GM20431 (cell line): ENCODE results near the gene FHIT.

Source experiments
- in situ Hi-C: fragments of 300-500 bp; cut with MseI, MboI; formaldehyde crosslinking; loops from one replicate; pipeline ENCODE4 v1.15.0; 2020; ENCODE audit warnings: low sequenced_read_pairs; ENCODE audit not compliant: unreplicated experiment

The FHIT gene

DNA sequence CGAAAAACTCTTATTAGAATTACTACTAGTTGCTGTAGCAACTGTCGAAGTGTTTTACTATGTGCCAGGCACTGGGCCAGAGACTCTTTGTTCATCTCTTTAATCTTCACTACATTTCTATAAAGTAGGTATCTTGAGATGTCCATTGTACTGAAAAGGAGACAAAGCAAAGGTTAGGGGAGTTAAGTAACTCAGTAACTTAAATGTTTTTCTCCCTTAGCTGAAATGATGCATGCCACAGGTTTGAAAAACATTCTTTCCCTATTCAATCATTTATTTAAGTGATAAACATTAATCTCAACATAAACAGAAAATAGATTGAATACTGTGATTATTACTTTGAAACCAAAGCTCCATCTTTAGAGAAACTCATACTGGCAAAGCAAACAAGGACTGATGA lies 776.2 kb downstream of the FHIT start:
- in situ Hi-C loops = no loop called here

DNA sequence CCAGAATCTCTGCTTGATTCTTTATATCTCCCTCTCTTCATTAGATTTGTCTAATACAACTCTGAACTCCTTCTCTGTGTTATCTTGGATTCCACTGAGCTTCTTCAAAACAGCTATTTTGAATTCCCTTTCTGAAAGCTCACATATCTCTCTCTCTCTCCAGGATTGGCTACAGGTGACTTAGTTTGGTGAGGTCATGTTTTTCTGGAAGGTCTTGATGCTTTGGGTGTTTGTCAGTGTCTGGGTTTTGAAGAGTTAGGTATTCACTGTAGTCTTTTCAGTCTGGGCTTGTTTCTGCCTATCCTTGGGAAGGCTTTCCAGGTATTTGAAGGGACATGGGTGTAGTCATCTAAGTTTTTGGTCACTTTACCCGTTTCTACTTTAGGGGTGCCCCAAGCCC lies 781.8 kb downstream of the FHIT start:
- in situ Hi-C loops = no loop called here

DNA sequence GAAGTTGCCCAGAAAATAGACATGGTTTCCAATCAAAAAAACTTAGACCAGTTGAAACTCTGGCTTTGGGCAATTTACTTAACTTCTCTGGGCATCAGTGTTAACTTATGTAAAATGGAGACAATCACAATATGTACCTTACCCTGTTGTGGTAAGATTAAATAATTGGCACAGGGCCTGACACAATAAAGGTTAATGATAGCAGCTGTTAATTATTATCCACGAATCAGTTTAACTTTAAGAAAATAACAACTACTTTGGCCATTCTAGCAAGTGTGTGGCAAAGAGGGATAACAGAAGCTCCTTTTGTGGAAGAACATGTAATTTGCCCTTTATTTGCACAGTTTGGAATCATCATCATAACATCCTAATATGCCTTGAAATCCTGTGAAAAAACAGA lies 787.6 kb downstream of the FHIT start:
- in situ Hi-C loops = no loop called here

DNA sequence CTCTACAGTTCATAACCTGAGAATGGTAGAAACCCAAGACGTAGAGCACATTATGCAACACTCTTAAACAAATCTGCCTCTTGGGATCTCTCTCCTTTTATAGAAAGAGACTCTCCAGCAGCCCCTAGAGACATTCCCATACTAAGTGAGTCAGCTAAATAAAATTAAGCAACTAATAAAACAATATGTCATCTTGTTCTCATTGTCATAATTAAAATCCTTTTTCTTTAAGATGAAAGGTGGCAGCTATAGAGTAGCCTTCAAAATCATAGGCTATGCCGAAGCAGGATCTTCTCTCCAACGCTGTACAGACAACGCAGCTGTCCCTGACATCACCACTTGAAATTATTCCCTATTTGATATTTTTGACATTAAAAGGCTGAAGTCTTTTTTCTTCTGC lies 790.0 kb downstream of the FHIT start:
- in situ Hi-C loops = no loop called here

DNA sequence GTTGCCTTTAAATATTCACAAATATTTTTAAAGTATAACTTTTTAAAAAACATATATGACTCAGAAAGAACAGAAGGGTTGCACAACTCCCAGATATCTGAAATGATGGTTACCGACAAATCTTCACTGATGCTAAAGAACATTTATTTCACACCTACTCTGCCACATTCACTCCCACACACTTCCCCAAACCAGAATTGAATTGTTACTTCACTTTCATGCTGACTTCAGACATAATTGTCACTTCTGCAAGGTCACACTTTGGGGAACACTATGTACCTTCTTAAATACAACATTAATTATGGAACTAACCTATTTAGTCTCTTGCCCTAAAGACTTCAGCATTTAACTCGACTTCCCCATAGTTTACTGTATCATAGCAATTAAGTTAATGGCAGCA lies 795.1 kb downstream of the FHIT start:
- in situ Hi-C loops = no loop called here

DNA sequence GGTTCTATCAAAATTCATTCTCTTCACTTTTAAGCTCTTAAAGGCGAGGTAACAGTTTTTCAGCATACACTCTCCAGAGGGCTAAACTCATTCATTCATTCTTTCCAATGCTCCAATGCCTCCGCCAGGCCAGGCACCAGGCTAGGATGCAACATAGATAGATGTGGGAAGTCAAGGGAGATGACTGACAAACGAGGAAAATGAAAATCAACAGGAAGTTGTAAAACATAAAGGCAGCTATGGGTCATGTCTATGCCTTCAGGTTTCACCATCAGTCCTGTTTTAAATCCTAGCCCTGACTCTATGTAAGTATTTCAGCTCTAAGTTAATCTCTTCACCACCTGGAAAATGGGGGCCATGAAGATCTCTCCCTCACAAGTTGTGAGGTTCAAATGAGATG lies 797.9 kb downstream of the FHIT start:
- in situ Hi-C loops = no loop called here

DNA sequence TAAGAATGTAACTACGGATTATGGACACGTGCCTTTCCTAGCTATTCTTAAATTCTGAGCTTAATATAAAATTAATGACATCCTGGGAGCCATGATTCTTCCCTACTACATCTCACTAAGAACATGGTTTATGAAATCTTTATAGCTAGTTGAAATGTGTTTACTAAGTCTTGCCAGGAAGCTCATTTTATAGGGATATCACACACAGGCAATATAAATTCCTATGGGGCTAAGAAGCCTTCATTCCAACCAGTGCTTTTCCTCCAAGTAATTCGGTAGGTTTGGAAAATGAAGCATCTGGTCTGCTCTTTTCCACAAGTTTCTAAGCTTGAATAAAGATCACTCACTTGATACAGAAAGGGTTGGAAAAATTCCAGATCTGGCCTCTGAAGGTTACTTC lies 802.6 kb downstream of the FHIT start:
- in situ Hi-C loops = no loop called here

DNA sequence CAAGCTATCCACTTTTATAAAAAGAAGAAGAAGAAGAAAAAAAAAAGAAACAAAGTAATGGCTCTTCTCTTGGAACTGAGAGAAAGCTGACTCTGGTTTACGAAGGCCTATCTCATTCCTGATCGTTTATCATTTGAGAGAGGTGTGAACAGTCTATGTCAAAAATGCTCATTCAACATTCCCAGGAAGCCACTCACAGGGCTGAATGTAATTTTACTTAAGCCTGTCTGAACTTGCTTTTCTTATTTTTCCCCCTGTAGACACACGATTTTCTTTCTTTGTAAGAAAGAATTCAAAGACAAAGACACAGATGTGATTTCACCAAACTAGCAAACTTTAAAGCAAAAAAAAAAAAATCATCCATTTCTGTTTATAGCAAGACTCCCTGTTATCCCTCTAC lies 805.8 kb downstream of the FHIT start:
- in situ Hi-C loops = no loop called here

DNA sequence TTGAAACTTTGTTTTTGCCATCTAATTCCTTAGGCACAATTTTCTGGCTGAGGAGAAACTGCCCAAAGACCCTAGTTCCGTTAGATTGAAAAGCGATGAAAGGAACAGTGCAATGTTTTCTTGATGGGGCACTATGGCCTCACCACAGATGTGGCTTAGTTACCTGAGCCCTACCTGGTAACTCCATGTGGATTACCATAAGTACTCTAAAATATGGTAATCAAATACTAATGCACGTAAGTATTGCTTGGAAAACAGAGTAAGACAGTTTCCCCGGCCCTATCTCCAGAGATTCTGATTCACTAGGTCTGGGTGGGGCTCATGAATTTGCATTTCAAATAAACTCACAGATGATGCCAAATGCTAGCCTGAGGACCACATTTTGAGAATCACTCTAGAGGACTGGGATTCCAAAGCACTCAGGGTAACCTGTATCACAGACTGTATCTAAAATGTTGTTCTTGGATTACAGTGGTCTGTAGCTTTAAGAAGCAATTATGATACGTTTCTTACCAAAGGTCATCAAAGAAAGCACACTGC lies 806.3 kb downstream of the FHIT start:
- in situ Hi-C loops = no loop called here

DNA sequence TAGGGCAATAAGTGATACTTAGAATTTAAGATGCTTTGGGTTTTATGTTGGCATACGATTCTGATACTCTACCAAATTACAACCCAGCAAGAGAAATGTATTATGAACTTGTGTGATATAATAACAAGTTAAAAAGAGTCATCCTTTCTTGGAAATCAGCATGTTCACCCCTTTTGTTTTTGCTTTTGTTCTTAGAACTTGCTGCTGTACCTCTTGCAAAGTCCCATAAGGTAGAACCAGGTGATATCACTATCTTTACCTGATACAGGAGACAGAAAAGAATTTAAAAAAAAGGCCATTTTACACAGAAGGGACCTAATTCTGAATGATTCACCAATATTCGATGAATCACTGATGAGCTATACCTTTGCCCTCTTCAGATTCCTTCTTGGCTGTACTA lies 810.4 kb downstream of the FHIT start:
- in situ Hi-C loops = no loop called here

DNA sequence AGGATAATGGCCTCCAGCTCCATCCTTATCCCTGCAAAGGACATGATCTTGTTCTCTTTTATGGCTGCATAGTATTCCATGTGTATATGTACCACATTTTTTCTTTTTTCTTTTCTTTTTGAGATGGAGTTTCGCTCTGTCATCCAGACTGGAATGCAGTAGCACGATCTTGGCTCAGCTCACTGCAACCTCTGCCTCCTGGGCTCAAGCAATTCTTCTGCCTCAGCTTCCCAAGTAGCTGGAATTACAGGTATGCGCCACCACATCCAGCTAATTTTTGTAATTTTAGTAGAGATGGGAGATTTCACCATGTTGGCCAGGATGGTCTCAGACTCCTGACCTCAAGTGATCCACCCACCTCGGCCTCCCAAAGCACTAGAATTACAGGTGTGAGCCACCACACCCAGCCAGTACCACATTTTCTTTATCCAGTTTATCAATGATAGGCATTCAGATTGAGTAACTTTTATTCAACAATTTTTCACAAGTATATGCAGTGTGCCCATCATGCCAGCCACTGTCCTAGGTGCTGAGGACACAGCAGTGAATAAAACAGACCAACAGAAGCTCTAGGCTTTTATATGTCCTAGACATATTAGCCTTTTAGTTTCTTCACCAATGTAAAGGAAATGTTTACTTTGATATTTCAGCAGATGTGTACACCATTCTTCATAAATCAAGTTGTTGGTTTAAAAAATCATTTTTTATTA lies 815.2 kb downstream of the FHIT start:
- in situ Hi-C loops = no loop called here

DNA sequence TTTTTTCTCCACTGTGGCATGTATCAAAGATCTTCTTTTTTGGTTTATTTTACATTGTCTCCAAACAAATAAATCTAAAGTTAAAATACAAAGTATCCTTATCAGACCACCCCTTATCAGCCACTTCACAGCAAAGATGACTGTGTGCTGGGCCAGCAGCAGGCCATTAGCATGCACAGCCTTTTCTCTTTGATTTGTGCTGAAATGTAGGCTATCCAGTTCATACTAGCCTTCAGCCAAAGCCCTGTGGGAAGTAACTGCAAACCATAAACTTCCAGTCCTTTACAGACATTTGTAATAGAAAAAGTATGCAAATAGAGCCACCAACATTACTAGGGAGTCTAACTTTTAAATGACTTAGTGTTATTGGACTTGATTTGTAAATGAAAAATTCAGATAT lies 816.3 kb downstream of the FHIT start:
- in situ Hi-C loops = no loop called here

DNA sequence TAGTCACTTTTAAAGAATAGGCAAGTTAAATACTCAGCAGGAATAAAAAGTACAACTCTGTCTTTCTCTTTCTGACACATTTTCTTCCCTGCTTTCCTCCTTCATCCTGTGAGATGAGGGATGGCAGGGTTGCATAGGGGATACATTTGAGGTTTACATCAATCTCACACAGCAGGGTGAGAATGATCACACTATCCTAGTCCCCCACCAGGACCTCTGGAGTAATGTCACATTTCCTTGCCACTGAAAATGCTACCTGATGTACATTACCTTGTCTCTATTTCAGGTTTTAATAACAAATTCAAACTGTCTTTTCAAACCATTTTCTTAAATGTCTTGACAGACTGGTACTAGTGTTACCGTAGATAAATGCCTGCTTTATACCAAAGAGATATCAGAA lies 816.9 kb downstream of the FHIT start:
- in situ Hi-C loops = no loop called here

DNA sequence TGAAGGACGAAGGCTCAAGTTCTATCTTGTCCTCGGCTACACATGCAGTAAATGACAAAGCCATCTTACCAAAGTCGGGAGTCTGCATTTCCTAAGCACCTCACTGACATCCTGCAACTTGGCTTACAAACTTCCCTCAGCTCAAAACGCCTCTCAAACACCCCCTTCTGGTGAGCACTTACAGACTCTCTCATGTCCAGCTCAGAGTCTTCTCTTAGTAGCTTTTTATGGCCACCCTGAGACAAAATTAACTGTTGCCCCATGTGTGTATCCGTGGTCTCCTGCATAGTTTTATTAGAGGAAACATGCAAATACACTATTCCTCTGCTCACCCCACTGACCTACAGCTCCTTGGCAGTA lies 819.7 kb downstream of the FHIT start:
- in situ Hi-C loops = no loop called here

DNA sequence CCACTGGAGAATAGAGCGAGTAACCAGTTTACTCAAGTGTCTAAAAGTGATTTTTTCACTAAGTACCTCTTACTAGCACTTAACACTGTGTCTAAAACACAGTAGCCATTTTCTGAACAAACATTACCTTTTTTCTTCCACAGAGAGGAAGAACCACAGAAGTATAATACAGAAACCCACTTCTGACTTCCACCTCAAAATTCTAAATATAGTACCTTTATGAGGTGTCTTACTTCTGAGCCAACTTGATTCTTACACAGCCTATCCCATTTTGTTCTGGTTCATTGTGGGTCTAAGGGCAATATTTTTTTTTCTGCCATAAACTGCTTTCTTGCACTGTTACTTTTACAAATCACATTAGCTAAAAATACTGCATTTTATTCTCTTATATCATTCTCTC lies 821.0 kb downstream of the FHIT start:
- in situ Hi-C loops = no loop called here

DNA sequence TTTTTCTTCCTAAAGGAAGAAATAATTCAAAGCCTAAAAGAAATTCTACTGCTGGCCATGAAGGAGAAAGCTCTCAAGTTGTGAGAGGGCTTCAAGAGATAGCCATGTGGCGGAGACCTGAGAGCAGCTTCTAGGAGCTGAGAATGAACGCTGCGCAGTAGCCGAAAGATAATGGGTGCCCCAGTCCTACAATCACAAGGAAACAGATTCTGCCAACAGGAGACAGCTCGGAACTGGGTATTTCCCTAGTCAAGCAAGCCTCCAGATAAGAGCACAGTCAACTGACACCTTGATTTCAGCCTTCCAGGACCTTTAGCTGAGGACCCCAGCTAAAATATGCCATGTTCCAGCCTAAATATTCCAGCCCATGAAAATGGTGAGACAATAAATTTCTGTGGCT lies 824.1 kb downstream of the FHIT start:
- in situ Hi-C loops = no loop called here

DNA sequence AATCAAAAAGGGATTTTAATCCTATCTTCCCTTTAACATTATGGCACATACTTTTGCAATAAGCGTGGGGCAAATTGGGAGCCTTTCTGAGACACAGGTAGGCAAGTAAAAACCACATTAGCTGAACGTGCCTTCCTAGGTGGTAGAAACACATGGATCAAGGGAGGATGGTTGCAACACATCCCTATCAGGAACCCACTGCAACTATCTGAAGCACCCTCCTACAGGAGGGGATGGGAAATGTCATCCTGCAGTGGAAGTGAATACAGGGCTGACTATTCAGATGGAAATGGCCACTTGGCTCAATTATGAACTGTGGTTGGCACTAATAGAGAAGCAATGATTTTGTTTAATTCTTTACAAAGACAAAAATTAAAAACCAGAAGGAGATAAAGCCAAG lies 826.3 kb downstream of the FHIT start:
- in situ Hi-C loops = no loop called here

DNA sequence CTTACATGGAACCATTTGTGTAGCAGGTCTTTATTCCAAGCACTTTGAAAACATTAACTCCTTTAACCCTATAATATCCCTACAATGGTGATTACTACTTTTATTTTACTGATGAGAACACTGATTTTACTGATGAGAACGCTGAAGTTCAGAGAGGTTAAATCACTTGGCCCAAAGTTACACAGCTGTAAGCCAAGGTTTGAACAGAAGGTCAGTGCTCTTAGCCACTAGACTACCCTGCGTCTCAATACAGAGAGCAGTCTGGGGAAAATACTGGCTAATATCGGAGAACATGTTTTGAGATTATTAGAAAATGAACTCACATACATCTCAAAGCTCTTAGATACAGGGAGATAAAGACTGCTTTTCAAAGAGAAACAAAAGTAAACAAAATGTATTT lies 827.2 kb downstream of the FHIT start:
- in situ Hi-C loops = no loop called here

DNA sequence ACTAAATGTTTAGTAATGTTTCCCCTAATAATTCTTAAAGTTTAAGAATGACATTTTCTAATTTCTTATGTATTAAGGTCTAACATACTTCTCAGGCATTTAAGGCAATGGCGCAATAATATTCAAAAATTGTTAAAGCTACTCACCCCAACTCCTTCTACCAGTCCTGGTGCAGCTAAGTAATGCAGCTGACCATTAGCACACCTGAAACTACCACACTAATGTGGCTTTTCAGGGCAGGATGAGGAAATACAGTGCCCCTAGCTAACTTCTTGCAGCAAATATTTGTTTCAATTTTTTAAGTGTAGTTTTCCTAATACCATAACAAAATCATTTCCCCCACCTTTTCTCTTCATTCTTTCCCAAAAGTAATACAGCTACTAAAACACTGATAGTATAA lies 827.7 kb downstream of the FHIT start:
- in situ Hi-C loops = no loop called here

DNA sequence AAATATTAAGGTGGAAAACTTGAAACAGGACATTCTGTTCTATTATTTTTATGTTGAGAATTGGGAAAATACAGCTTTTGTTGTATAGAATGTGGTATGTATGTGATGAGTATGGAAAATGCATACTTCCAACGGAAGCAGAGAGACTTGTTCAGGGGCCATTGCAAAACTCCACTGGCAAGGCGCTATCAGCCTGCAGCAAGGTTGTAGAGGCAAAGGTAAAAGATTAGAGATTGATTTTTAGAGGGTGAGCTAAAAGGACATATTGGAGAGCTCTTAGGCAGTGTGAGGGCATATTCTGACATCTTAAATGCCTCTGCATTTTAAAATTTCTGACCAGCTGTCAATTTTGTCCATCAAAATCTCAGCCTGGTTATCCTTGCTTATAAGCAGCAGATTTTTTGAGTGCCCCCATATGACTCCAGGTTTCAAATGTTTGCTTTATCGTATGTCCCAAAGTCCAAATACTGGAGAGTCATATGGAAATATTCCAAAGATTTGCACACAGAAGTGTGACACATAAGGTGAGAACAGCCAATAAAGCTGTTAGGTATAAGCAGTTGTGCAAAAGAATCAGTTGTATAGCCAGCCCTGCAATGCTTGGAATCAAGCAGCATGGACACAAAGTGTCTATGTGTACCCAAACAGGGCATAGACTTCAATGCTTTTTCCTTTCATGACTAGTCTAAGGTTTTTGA lies 829.4 kb downstream of the FHIT start:
- in situ Hi-C loops = no loop called here

DNA sequence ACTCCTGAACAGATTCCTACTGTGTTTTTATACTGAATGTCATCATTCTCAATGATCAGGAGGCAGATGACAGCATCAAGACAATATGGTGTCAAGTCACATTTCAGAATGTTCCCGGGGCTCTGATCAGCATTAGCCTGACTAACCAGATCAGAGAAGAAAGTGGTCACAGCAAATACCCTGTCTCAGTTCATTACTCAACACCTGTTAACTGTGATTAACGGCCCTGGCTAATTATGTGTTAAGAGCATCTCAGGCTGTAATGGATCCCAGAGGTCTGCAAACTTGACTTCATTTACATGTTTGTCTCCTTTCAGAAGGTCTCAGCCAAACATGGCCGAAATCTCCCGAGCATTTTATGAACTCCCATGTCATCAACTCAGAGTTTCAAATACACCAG lies 833.7 kb downstream of the FHIT start:
- in situ Hi-C loops = no loop called here

DNA sequence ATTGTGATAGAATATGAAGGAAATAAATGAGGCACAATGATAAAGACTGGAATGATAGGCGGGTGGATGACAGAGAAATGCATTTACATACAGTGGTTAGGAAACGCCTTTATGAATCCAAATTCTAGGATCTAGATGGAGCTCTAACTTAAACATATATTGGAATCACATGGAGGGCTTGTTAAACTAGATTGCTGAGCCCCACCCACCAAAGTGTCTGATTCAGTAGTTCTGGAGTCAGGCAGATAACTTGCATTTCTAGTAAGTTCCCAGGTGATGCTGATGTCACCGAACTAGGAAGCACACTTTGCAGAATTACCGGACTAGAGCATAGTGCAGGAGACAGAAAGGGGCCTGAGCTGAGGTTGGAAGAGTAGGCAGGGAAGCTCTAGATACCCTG lies 837.2 kb downstream of the FHIT start:
- in situ Hi-C loops = no loop called here
